ENCODE data around the gene RASGRP1.

Gene RASGRP1

DNA sequence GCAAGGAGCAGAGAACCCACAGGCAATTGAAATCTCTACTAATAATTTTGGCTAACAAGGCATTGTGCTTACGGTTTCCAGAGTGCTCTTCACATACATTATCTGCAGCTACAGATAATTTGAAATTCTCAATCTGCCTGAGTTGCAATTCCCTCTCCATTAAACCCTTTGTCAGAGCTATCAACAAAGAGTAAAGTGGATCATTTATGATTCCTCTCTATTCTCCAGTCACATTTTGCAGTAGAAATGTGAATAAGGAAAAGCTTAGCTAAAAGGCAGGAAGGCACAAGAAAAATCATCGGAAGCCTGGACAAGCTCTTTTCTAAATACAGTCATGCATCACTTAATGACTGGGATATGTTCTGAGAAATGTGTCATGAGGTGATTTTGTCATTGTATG lies 61.1 kb downstream of the RASGRP1 start:
- no peak for DNase-seq

GRCh38 chr15:38499651-38500050 lies 65.0 kb downstream of the RASGRP1 start:
- DNase-seq = no peak

- no peak for DNase-seq
Measured at GRCh38 chr15:38496151-38496550, 68.5 kb downstream of the RASGRP1 start.

- DNase-seq = no peak
Measured at GRCh38 chr15:38490242-38490922, 74.2 kb downstream of the RASGRP1 start.

DNA sequence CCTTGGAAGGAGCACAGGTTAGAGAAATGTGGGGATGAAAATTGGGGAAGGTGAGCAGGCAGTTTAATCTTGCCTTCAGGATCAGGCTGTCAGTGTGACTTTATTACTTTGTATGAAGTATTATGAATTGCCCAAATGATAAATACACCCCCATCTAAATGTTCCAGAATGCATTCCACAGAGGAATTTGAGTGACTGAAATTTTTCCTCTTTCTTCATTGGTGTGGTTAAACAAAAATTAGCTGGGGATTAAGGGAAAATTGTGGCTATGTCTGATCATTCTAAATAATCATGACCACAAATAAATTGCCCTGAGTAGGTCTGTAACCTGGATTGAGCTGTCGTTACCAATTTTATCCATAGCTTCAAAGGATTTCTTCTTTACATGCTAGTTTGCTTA lies 77.2 kb downstream of the RASGRP1 start:
- DNase-seq = no peak

GRCh38 chr15:38486936-38487335 lies 77.7 kb downstream of the RASGRP1 start:
- no peak for DNase-seq

DNA sequence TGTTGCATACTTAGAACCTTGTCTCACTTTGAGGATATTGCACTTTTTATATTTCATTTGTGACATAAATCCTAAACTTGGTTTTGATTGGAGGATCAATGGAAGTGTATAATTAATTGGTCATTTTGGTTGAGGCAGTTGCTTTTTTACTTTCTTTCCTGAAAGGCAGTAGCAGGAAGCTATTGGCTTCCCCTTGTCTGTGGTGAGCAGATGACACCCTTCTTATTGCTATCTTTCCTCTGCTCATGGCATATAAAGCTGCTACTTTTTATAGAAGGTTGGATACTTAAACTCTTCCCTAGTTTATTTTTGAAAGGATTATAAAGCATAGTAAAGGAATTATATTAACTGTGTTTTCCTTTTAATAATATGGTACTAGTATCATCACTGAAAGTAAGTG lies 82.0 kb downstream of the RASGRP1 start:
- DNase-seq = no peak

GRCh38 chr15:38481761-38482160 lies 82.9 kb downstream of the RASGRP1 start:
- no peak for DNase-seq

GRCh38 chr15:38481113-38481512 lies 83.5 kb downstream of the RASGRP1 start:
- DNase-seq = no peak

- DNase-seq = no peak
Measured at GRCh38 chr15:38479756-38480155, 84.9 kb downstream of the RASGRP1 start.

- no peak for DNase-seq
Measured at GRCh38 chr15:38479266-38479665, 85.3 kb downstream of the RASGRP1 start.

- DNase-seq = no peak
Measured at GRCh38 chr15:38477637-38478036, 87.0 kb downstream of the RASGRP1 start.

GRCh38 chr15:38476120-38476519 lies 88.5 kb downstream of the RASGRP1 start:
- DNase-seq = no peak

DNA sequence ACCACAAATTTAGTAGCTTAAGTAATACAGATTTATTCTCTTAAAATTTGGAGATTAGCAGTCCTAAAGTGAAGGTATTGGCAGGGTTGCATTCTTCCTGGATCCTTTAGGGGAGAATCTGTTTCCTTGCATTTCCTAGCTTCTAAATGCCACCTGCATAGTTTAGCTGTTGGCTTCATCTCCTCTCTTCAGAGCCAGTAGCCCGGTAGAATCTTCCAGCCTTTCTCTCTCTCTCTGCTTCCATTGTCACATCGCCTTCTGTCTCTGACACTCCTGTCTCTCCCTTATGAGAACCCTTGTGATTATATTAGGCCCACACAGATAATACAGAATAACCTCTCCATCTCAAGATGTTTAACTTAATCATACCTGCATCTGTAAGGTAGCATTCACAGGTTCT lies 89.3 kb downstream of the RASGRP1 start:
- DNase-seq = no peak

DNA sequence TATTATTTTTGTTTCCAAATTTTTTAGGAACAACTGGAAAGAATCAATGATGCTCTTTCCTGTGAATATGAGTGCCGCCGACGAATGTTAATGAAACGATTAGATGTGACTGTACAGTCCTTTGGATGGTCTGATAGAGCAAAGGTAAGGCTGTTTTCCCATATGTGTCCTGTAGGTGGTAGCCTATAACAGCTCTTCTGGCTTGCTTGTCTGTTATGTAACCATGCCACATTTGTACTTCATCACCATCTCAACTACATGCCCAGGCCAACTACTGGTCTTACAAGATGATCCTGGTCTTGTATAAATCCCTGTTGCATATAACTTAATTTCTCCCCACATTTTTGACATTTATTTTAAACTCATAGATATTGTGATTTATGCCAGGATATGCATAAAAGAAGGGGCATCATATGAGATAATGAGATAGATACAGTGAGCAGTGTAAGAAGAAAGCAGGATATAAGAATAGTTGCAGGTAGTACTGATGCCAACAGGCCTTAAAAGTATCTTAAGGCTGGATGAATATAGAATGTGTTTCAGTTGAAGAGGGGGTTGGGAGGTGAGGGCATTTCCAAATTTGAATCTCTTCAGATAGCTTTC lies 90.4 kb downstream of the RASGRP1 start:
- no peak for DNase-seq

DNA sequence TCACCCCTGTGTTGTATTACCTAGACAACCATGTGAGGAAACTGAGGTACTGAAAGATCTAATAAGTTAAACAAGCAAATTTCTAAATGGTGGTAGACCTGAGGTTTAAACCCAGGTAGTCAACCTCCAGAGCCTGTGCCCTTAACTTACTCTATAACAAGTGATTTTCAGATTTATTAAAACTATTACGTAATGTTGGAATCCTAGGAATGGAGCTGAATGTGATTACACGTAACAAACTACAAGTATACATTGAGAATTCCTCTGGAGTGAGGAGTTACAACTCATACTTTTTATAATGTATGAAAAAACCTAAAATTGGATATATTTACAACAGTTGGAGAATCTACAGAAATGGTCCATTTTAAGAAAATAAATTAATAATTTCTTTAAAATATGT lies 92.6 kb downstream of the RASGRP1 start:
- DNase-seq = no peak

DNA sequence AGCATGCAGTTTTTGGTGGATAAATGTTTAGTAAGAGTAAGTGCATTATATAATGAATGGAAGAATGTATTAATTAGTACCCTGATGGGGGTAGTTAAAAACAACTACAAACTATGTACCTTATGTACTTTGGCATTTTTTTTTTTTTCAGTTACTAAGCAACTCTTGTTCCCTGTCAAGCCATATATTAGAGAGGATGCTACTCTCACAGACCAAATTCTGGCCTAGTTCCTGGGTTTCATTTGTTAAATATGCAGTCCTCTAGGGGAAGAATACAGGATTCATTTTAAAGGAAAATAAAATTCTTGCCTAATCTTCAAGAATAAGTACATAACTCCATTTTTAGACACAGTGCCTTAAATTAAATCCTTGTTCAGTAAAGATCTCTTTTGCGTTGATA lies 93.8 kb downstream of the RASGRP1 start:
- no peak for DNase-seq

DNA sequence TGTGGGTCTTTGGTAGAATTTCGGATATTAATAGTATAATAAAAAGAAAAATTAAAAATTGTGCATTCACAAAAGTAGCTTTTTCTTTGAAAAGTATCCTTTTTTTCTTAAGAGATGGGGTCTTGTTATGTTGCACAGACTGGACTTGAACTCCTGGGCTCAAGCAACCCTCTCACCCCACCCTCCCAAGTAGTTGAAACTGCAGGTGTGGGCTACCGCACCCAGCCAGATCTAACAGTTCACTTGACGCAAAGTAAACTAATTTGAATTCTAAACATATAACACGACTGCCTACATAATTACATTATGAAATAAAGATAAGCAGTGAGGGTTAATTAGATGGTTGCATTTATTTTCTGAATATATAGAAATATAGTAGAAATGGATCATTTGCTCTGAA lies 99.9 kb downstream of the RASGRP1 start:
- no peak for DNase-seq

GRCh38 chr15:38463893-38464292 lies 100.7 kb downstream of the RASGRP1 start:
- DNase-seq = no peak

- no peak for DNase-seq
Measured at GRCh38 chr15:38461066-38461833, 103.4 kb downstream of the RASGRP1 start.

GRCh38 chr15:38460543-38460942 lies 104.1 kb downstream of the RASGRP1 start:
- no peak for DNase-seq

DNA sequence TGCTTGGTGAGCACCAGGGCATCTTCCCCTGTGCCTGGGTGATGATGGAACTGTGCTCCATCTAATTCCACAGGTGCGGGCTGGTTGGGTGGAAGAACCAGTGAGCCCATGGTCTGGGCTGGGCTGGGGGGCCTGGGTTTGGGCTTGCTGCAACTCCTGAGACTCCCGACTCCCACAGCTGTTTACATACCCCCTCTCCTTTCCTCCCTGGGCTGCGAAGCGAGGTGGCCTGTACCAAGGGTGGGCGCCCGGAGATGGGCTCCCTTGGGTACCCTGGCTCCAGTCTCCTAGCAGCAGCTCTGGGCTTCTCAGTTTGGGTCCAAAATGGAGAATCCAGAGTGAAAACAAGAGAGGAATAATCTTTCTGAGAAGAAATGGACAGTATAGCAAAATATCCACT lies 105.1 kb downstream of the RASGRP1 start:
- DNase-seq = no peak

DNA sequence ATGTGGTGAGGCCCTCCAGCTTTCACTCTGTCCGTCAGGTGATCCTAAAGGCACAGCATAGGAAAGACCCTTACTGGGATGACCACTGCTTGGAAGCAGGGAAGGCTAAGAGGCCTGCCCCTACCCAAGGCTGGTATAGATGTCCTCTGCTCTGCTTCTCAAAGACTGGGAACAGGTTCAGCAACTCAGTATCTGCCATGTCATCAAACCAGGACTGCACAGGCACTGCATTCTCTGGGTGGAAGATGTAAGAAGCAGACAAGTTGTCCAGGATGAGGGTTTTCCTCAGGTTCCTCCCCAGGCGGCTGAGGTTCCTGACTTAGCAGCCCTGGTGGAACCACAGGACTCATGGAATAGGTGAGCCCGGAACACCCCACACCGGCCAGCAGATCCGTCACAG lies 106.0 kb downstream of the RASGRP1 start:
- no peak for DNase-seq

DNA sequence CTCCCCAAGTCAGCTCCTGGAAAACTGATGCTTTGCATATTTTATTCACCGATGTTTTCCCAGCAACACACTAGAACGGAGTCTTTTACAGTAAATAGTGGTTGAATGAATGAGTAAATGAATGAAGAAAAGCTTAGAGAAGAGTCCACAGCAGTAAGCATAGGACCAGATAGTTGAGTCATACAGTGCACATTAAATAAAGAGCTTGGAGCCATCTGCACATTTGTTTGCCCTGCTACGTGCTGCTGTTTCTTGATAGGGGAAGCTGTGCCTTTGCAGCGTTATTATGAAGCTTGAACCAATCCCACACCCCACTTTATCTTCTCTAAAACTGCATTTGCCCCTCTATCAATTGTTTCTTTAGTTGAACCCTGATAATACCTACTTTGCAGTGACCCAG lies 109.5 kb downstream of the RASGRP1 start:
- DNase-seq = no peak
